HEK293 (cell line): ENCODE measurements around the gene MSH5.

Experiments
- FEZF1 ChIP-seq: fragments of 450-650 bp; formaldehyde crosslinking; IDR thresholded peaks from 2 replicates; pipeline ENCODE4 v1.5.1; 2016; ENCODE audit warnings: missing biosample characterization, missing genetic modification characterization
- MZF1 ChIP-seq: fragments of 450-650 bp; formaldehyde crosslinking; IDR thresholded peaks from 2 replicates; pipeline ENCODE4 v1.5.1; 2017; ENCODE audit warnings: missing biosample characterization, missing genetic modification characterization, borderline replicate concordance
- SCRT2 ChIP-seq: fragments of 450-650 bp; formaldehyde crosslinking; IDR thresholded peaks from 2 replicates; pipeline ENCODE4 v1.5.1; 2016; ENCODE audit warnings: missing biosample characterization, missing genetic modification characterization
- YY2 ChIP-seq: fragments of 450-650 bp; formaldehyde crosslinking; IDR thresholded peaks from 2 replicates; pipeline ENCODE4 v1.5.1; 2016; ENCODE audit warnings: missing biosample characterization, missing genetic modification characterization
- ZBTB20 ChIP-seq: fragments of 450-650 bp; formaldehyde crosslinking; IDR thresholded peaks from 2 replicates; pipeline ENCODE4 v1.5.1; 2016; ENCODE audit warnings: missing biosample characterization, missing genetic modification characterization
- ZBTB7A ChIP-seq: fragments of 450-650 bp; formaldehyde crosslinking; IDR thresholded peaks from 2 replicates; pipeline ENCODE4 v1.5.1; 2016; ENCODE audit warnings: low read depth, missing biosample characterization, missing genetic modification characterization
- ZNF10 ChIP-seq: fragments of 450-650 bp; formaldehyde crosslinking; IDR thresholded peaks from 2 replicates; pipeline ENCODE4 v1.5.1; 2017; ENCODE audit warnings: missing biosample characterization, missing genetic modification characterization
- ZNF114 ChIP-seq: fragments of 450-650 bp; formaldehyde crosslinking; IDR thresholded peaks from 2 replicates; pipeline ENCODE4 v1.5.0; 2017; ENCODE audit warnings: missing biosample characterization, missing genetic modification characterization
- ZNF121 ChIP-seq: fragments of 450-650 bp; formaldehyde crosslinking; IDR thresholded peaks from 2 replicates; pipeline ENCODE4 v1.5.1; 2016; ENCODE audit warnings: missing biosample characterization, missing genetic modification characterization
- ZNF132 ChIP-seq: fragments of 450-650 bp; formaldehyde crosslinking; IDR thresholded peaks from 2 replicates; pipeline ENCODE4 v1.5.1; 2017; ENCODE audit warnings: missing biosample characterization, missing genetic modification characterization, borderline replicate concordance
- ZNF133 ChIP-seq: fragments of 450-650 bp; formaldehyde crosslinking; IDR thresholded peaks from 2 replicates; pipeline ENCODE4 v1.5.1; 2016; ENCODE audit warnings: missing biosample characterization, missing genetic modification characterization
- ZNF184 ChIP-seq: fragments of 450-650 bp; IDR thresholded peaks from 2 replicates; pipeline ENCODE4 v1.5.1; 2018; ENCODE audit warnings: missing biosample characterization, mild to moderate bottlenecking, missing genetic modification characterization
- ZNF239 ChIP-seq: fragments of 450-650 bp; formaldehyde crosslinking; IDR thresholded peaks from 2 replicates; pipeline ENCODE4 v1.5.1; 2016; ENCODE audit warnings: missing biosample characterization, missing genetic modification characterization
- ZNF248 ChIP-seq: fragments of 450-650 bp; formaldehyde crosslinking; IDR thresholded peaks from 2 replicates; pipeline ENCODE4 v1.5.1; 2017; ENCODE audit warnings: missing biosample characterization, missing genetic modification characterization
- ZNF266 ChIP-seq: fragments of 450-650 bp; formaldehyde crosslinking; IDR thresholded peaks from 2 replicates; pipeline ENCODE4 v1.5.1; 2016; ENCODE audit warnings: missing biosample characterization, missing genetic modification characterization, low read depth
- ZNF274 ChIP-seq, 2 experiments: fragments of 200-500 bp in 1 of 2; fragments of 450-650 bp in 1 of 2; sonication (Bioruptor generic) in 1 of 2; formaldehyde crosslinking in 1 of 2; IDR thresholded peaks; 2 replicates each; pipeline versions ENCODE4 v1.5.1 to v1.6.1; 2014 to 2016; ENCODE audit warnings: borderline replicate concordance in 1 of 2, inconsistent platforms in 1 of 2, low read length in 1 of 2, missing biosample characterization in 1 of 2, missing genetic modification characterization in 1 of 2
- ZNF354C ChIP-seq: fragments of 450-650 bp; formaldehyde crosslinking; IDR thresholded peaks from 2 replicates; pipeline ENCODE4 v1.5.1; 2016; ENCODE audit warnings: missing biosample characterization, missing genetic modification characterization, low read depth, borderline replicate concordance
- ZNF366 ChIP-seq: fragments of 450-650 bp; formaldehyde crosslinking; conservative IDR thresholded peaks from 2 replicates; pipeline ENCODE4 v1.5.1; 2016; ENCODE audit warnings: missing biosample characterization, missing genetic modification characterization
- ZNF433 ChIP-seq: fragments of 450-650 bp; formaldehyde crosslinking; IDR thresholded peaks from 2 replicates; pipeline ENCODE4 v1.5.1; 2016; ENCODE audit warnings: missing biosample characterization, missing genetic modification characterization, low read depth
- ZNF518A ChIP-seq: fragments of 450-650 bp; formaldehyde crosslinking; conservative IDR thresholded peaks from 2 replicates; pipeline ENCODE4 v1.5.1; 2016; ENCODE audit warnings: low read depth, missing biosample characterization, missing genetic modification characterization
- ZNF555 ChIP-seq: fragments of 450-650 bp; formaldehyde crosslinking; conservative IDR thresholded peaks from 2 replicates; pipeline ENCODE4 v1.5.1; 2017; ENCODE audit warnings: missing biosample characterization, mild to moderate bottlenecking, missing genetic modification characterization, inconsistent platforms
- ZNF624 ChIP-seq: fragments of 450-650 bp; formaldehyde crosslinking; IDR thresholded peaks from 2 replicates; pipeline ENCODE4 v1.5.1; 2017; ENCODE audit warnings: missing biosample characterization, missing genetic modification characterization
- ZNF660 ChIP-seq: fragments of 450-650 bp; IDR thresholded peaks from 2 replicates; pipeline ENCODE4 v1.5.1; 2018; ENCODE audit warnings: missing biosample characterization, mild to moderate bottlenecking, missing genetic modification characterization
- ZNF707 ChIP-seq: fragments of 450-650 bp; formaldehyde crosslinking; IDR thresholded peaks from 2 replicates; pipeline ENCODE4 v1.5.1; 2016; ENCODE audit warnings: missing biosample characterization, missing genetic modification characterization
- ZNF830 ChIP-seq: fragments of 450-650 bp; IDR thresholded peaks from 2 replicates; pipeline ENCODE4 v1.5.0; 2018; ENCODE audit warnings: missing biosample characterization, missing genetic modification characterization, low read depth, mild to moderate bottlenecking, moderate library complexity
- TF ChIP-seq, protein P1 (sequence below): fragments of 450-650 bp; formaldehyde crosslinking; IDR thresholded peaks from 2 replicates; pipeline ENCODE4 v1.5.1; 2017; ENCODE audit warnings: missing biosample characterization, missing genetic modification characterization
- TF ChIP-seq, protein P2 (sequence below): fragments of 450-650 bp; formaldehyde crosslinking; IDR thresholded peaks from 2 replicates; pipeline ENCODE4 v1.5.1; 2016; ENCODE audit warnings: missing biosample characterization, missing genetic modification characterization
- TF ChIP-seq, protein P3 (sequence below): fragments of 450-650 bp; formaldehyde crosslinking; IDR thresholded peaks from 2 replicates; pipeline ENCODE4 v1.5.1; 2016; ENCODE audit warnings: missing biosample characterization, missing genetic modification characterization
- TF ChIP-seq, protein P4 (sequence below): fragments of 450-650 bp; formaldehyde crosslinking; IDR thresholded peaks from 2 replicates; pipeline ENCODE4 v1.5.1; 2016; ENCODE audit warnings: missing biosample characterization, missing genetic modification characterization

MSH5 gene

DNA sequence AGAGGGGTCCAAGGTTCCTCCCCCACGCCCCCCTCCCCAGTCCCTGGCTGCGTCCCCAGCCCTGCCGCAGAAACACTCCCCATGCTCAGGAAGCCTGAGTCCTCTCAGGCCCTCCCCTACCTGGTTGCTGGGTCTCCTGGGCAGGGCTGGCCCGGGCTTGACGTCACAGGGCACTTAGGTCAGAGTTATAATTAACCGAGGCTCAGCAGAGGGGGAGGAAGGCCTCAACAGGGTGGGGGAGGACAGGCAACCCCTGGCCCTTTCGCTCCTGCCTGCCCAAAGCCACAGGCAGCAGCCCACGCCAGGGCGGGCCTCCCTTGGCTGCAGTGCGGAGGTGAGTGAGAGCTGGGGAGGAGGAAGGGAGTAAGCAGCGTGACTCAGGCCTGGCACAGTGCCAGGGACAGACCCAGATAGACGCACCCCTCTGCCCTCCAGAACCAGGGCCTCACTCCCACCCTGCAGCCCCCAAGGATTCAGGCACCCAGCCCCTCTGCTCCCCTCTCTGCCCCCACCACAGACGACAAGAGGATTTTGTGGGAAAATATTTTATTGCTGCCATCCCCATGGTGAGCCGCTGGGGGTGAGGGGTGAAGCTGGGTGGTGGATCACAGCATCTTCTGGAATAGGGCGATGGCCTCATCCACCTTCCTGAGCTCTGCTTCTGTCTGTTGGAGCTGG lies 37.3 kb downstream of the MSH5 start, which contains the start of gene VWA7 (continued):
- no peak for TF ChIP-seq ZNF518A (tag by site-specific recombination)
- no peak for TF ChIP-seq ZNF555 (tag by site-specific recombination)
- peak; percentile 100 for TF ChIP-seq ZNF660 (tag by site-specific recombination)
- TF ChIP-seq ZNF433 (tag by site-specific recombination): no peak
- TF ChIP-seq, protein P1, sequence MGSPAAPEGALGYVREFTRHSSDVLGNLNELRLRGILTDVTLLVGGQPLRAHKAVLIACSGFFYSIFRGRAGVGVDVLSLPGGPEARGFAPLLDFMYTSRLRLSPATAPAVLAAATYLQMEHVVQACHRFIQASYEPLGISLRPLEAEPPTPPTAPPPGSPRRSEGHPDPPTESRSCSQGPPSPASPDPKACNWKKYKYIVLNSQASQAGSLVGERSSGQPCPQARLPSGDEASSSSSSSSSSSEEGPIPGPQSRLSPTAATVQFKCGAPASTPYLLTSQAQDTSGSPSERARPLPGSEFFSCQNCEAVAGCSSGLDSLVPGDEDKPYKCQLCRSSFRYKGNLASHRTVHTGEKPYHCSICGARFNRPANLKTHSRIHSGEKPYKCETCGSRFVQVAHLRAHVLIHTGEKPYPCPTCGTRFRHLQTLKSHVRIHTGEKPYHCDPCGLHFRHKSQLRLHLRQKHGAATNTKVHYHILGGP (tag by site-specific recombination): peak; percentile 85
- TF ChIP-seq MZF1 (tag by site-specific recombination): peak; percentile 60; the same call in 1 of the 2 replicates
- peak; percentile 96 for TF ChIP-seq ZNF366
- TF ChIP-seq, protein P2, sequence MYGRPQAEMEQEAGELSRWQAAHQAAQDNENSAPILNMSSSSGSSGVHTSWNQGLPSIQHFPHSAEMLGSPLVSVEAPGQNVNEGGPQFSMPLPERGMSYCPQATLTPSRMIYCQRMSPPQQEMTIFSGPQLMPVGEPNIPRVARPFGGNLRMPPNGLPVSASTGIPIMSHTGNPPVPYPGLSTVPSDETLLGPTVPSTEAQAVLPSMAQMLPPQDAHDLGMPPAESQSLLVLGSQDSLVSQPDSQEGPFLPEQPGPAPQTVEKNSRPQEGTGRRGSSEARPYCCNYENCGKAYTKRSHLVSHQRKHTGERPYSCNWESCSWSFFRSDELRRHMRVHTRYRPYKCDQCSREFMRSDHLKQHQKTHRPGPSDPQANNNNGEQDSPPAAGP (tag by site-specific recombination): peak; percentile 99
- peak; percentile 91 for TF ChIP-seq ZNF624 (tag by site-specific recombination)
- no peak for TF ChIP-seq ZNF274 (IDR thresholded peaks at IDR 0.05; ENCODE audit: low read length)
- TF ChIP-seq ZNF274 (tag by site-specific recombination; IDR thresholded peaks at IDR 0.05; ENCODE audit: borderline replicate concordance): no peak
- peak; percentile 95 for TF ChIP-seq ZNF248 (tag by site-specific recombination)
- TF ChIP-seq ZNF184 (tag by site-specific recombination): peak; percentile 99
- peak; percentile 78 for TF ChIP-seq ZNF10 (tag by site-specific recombination)
- TF ChIP-seq ZNF707 (tag by site-specific recombination): no peak
- peak; percentile 83 for TF ChIP-seq ZBTB7A (tag by site-specific recombination)
- no peak for TF ChIP-seq ZNF354C
- TF ChIP-seq ZNF114: no peak
- TF ChIP-seq, protein P3, sequence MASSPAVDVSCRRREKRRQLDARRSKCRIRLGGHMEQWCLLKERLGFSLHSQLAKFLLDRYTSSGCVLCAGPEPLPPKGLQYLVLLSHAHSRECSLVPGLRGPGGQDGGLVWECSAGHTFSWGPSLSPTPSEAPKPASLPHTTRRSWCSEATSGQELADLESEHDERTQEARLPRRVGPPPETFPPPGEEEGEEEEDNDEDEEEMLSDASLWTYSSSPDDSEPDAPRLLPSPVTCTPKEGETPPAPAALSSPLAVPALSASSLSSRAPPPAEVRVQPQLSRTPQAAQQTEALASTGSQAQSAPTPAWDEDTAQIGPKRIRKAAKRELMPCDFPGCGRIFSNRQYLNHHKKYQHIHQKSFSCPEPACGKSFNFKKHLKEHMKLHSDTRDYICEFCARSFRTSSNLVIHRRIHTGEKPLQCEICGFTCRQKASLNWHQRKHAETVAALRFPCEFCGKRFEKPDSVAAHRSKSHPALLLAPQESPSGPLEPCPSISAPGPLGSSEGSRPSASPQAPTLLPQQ: peak; percentile 68; the same call in 1 of the 2 replicates
- peak; percentile 98 for TF ChIP-seq SCRT2 (tag by site-specific recombination)
- peak; percentile 62 for TF ChIP-seq ZNF121 (tag by site-specific recombination)
- no peak for TF ChIP-seq ZNF132
- TF ChIP-seq ZNF830: no peak
- no peak for TF ChIP-seq ZNF133 (tag by site-specific recombination)
- TF ChIP-seq, protein P4, sequence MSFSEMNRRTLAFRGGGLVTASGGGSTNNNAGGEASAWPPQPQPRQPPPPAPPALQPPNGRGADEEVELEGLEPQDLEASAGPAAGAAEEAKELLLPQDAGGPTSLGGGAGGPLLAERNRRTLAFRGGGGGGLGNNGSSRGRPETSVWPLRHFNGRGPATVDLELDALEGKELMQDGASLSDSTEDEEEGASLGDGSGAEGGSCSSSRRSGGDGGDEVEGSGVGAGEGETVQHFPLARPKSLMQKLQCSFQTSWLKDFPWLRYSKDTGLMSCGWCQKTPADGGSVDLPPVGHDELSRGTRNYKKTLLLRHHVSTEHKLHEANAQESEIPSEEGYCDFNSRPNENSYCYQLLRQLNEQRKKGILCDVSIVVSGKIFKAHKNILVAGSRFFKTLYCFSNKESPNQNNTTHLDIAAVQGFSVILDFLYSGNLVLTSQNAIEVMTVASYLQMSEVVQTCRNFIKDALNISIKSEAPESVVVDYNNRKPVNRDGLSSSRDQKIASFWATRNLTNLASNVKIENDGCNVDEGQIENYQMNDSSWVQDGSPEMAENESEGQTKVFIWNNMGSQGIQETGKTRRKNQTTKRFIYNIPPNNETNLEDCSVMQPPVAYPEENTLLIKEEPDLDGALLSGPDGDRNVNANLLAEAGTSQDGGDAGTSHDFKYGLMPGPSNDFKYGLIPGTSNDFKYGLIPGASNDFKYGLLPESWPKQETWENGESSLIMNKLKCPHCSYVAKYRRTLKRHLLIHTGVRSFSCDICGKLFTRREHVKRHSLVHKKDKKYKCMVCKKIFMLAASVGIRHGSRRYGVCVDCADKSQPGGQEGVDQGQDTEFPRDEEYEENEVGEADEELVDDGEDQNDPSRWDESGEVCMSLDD (tag by site-specific recombination): peak; percentile 89
- peak; percentile 21; the same call in 1 of the 2 replicates for TF ChIP-seq FEZF1 (tag by site-specific recombination)
- no peak for TF ChIP-seq ZNF239 (tag by site-specific recombination)
- TF ChIP-seq ZNF266 (tag by site-specific recombination): no peak
- TF ChIP-seq ZBTB20 (tag by site-specific recombination): no peak
- no peak for TF ChIP-seq YY2
